ENCODE measurements around the gene VIM. TPM values are rescaled to one million over a fixed set of nuclear protein-coding genes. Genes with fewer than 3 reads are reported as not detected.

The VIM gene
- total and polyA plus RNA-seq, 10 of the 15 experiments (the other 5 are each of a cell fraction or from before 2014, with no cell fraction given), result 44.2 to 287 (median 188) TPM

DNA sequence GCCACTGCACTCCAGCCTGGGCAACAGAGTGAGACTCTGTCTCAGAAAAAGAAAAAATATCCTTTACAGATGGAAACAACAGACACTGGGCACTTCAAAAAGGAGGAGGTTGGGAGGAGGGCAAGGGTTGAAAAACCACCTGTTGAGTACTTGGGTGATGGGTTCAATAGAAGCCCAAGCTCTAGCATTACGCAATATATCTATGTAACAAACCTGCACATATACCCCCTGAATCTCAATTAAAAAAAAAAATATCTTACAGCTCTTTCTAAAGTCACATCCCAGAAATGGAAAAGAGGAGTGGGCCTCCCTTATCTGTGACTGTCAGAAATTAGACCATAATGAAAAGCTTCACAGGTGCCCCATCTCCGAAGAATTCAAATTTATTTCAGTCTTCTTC is 12.1 kb downstream of the VIM start (continued):
- TF ChIP-seq USF1 (IDR thresholded peaks at IDR 0.05; ENCODE audit: borderline replicate concordance, extremely low read length, insufficient read depth, low read depth, low read length) (no peak), CEBPZ (IDR thresholded peaks at IDR 0.05; ENCODE audit: low read depth, low read length) (no peak), HSF1 (IDR thresholded peaks at IDR 0.05; ENCODE audit: low read depth, low read length) (no peak), EZH2 (IDR thresholded peaks at IDR 0.05; ENCODE audit: borderline replicate concordance, control insufficient read depth, low read depth, low read length) (no peak), DPF2 (IDR thresholded peaks at IDR 0.05) (no peak), SMC3 (IDR thresholded peaks at IDR 0.05; ENCODE audit: borderline replicate concordance, low read length) (no peak)
- TF ChIP-seq, protein P1, sequence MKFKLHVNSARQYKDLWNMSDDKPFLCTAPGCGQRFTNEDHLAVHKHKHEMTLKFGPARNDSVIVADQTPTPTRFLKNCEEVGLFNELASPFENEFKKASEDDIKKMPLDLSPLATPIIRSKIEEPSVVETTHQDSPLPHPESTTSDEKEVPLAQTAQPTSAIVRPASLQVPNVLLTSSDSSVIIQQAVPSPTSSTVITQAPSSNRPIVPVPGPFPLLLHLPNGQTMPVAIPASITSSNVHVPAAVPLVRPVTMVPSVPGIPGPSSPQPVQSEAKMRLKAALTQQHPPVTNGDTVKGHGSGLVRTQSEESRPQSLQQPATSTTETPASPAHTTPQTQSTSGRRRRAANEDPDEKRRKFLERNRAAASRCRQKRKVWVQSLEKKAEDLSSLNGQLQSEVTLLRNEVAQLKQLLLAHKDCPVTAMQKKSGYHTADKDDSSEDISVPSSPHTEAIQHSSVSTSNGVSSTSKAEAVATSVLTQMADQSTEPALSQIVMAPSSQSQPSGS (IDR thresholded peaks at IDR 0.05; ENCODE audit: low read length), result no peak
